Endothelial cell of umbilical vein (primary cell): ENCODE measurements around the gene DDA1. TPM values are rescaled to one million over a fixed set of nuclear protein-coding genes. Genes with fewer than 3 reads are reported as not detected.
"Not testable (repeated sequence)": the region's sequence is repeated elsewhere in the genome, so short reads cannot be mapped to it uniquely, and the experiment has no call there.

ENCODE experiments used
- BruUV-seq: library from RNA; stranded (reverse); fragments of 400-500 nt; replicated peaks from 2 replicates; lab custom pipeline; 2021; lab: Mats Ljungman, UMichigan
- CTCF ChIA-PET: fragments of 300-600, 350-600 bp; sonication (Branson Sonifier 250); formaldehyde crosslinking; loops from one replicate; lab custom pipeline; 2021; ENCODE audit warnings: antibody characterized with exemption, inconsistent platforms; lab: Charles Lee
- POLR2A ChIA-PET: fragments of 300-600, 350-600 bp; sonication (Branson Sonifier 250); formaldehyde crosslinking; loops from one replicate; lab custom pipeline; 2021; ENCODE audit warnings: antibody characterized with exemption, inconsistent platforms; lab: Charles Lee
- DNase-seq: peaks from one replicate; pipeline ENCODE4 v3.0.0-alpha.2; 2011; ENCODE audit warnings: low read depth, low spot score
- FAIRE-seq: peaks from 2 replicates; lab custom pipeline; 2011; peaks lifted over from hg19 to GRCh38; lab: Jason Lieb, UNC
- H2AFZ ChIP-seq: 2 replicates; pipeline ENCODE4 v1.6.0; 2012; ENCODE audit warnings: low read depth, low read length, control low read depth, inconsistent platforms
- H3K27ac ChIP-seq: 2 replicates; pipeline ENCODE4 v1.5.1; 2011; ENCODE audit warnings: low read depth, mild to moderate bottlenecking, control low read depth, low read length, moderate library complexity; ENCODE audit not compliant: insufficient read depth
- H3K27me3 ChIP-seq, 2 experiments: 2 replicates each; pipeline versions ENCODE4 v1.6.0 to v1.6.1; 2011; ENCODE audit warnings: low read length in 2 of 2, mixed read lengths in 1 of 2; ENCODE audit not compliant: control insufficient read depth in 2 of 2, insufficient read depth in 2 of 2
- H3K36me3 ChIP-seq, 2 experiments: 2 replicates in 1 of 2; 3 replicates in 1 of 2; pipeline ENCODE4 v1.5.1; 2011; ENCODE audit warnings: low read length in 2 of 2, mild to moderate bottlenecking in 1 of 2, moderate library complexity in 1 of 2; ENCODE audit not compliant: control insufficient read depth in 2 of 2, insufficient read depth in 2 of 2; ENCODE audit errors: extremely low read depth in 1 of 2
- H3K4me1 ChIP-seq: 3 replicates; pipeline ENCODE4 v1.5.1; 2011; ENCODE audit warnings: mild to moderate bottlenecking, low read length; ENCODE audit not compliant: control insufficient read depth, insufficient read depth; ENCODE audit errors: extremely low read depth
- H3K4me2 ChIP-seq: 2 replicates; pipeline ENCODE4 v1.6.1; 2011; ENCODE audit warnings: low read length, control low read depth, mixed read lengths; ENCODE audit not compliant: insufficient read depth
- H3K4me3 ChIP-seq, 3 experiments: fragments of 200-600 bp in 1 of 3; sonication (generic), shearing (Covaris generic) in 1 of 3; replicated peaks in 1 of 3; 2 replicates each; pipeline ENCODE4 v1.5.1; 2011 to 2016; ENCODE audit warnings: control low read depth in 3 of 3, low read length in 3 of 3, mild to moderate bottlenecking in 2 of 3, inconsistent platforms in 1 of 3, low read depth in 1 of 3, moderate library complexity in 1 of 3; ENCODE audit not compliant: insufficient read depth in 1 of 3
- H3K79me2 ChIP-seq: 2 replicates; pipeline ENCODE4 v1.6.0; 2012; ENCODE audit warnings: low read length, inconsistent platforms; ENCODE audit not compliant: control insufficient read depth, insufficient read depth
- H3K9ac ChIP-seq: replicated peaks from 2 replicates; pipeline ENCODE3; 2011; ENCODE audit warnings: low read length, control low read depth; ENCODE audit not compliant: insufficient read depth; ENCODE audit errors: extremely low read depth
- H3K9me1 ChIP-seq: replicated peaks from 3 replicates; pipeline ENCODE4 v1.6.0; 2011; ENCODE audit warnings: mild to moderate bottlenecking, low read length; ENCODE audit not compliant: control insufficient read depth, insufficient read depth; ENCODE audit errors: extremely low read depth
- H3K9me3 ChIP-seq: replicated peaks from 2 replicates; pipeline ENCODE4 v1.5.1; 2012; ENCODE audit warnings: low read length, inconsistent platforms; ENCODE audit not compliant: control insufficient read depth, insufficient read depth
- H4K20me1 ChIP-seq: replicated peaks from 2 replicates; pipeline ENCODE3; 2011; ENCODE audit warnings: mild to moderate bottlenecking, low read length; ENCODE audit not compliant: control insufficient read depth, insufficient read depth; ENCODE audit errors: extremely low read depth
- EZH2 ChIP-seq: IDR thresholded peaks from 2 replicates; pipeline ENCODE4 v1.6.1; 2012; ENCODE audit warnings: borderline replicate concordance, low read depth, mild to moderate bottlenecking, moderate library complexity, low read length, inconsistent platforms; ENCODE audit not compliant: severe bottlenecking
- FOS ChIP-seq: IDR thresholded peaks from 2 replicates; pipeline ENCODE4 v1.6.1; 2011; ENCODE audit warnings: mild to moderate bottlenecking, low read length, moderate library complexity, borderline replicate concordance; ENCODE audit not compliant: insufficient read depth
- GATA2 ChIP-seq: IDR thresholded peaks from 2 replicates; pipeline ENCODE4 v1.7.0; 2011; ENCODE audit warnings: low read depth, mild to moderate bottlenecking, moderate library complexity, mixed read lengths, low read length; ENCODE audit not compliant: insufficient read length, insufficient read depth
- JUN ChIP-seq: IDR thresholded peaks from 2 replicates; pipeline ENCODE4 v1.6.1; 2011; ENCODE audit warnings: borderline replicate concordance, low read depth; ENCODE audit not compliant: insufficient read length, insufficient read depth
- MYC ChIP-seq: IDR thresholded peaks from one replicate; pipeline ENCODE4 v1.6.1; 2011; ENCODE audit warnings: mild to moderate bottlenecking, low read depth, low read length
- POLR2A ChIP-seq: IDR thresholded peaks from 2 replicates; pipeline ENCODE4 v1.6.1; 2012; ENCODE audit warnings: low read depth, mild to moderate bottlenecking, control low read depth, low read length
- POLR2AphosphoS5 ChIP-seq: IDR thresholded peaks from 2 replicates; pipeline ENCODE4 v1.6.1; 2012; ENCODE audit warnings: low read depth, mild to moderate bottlenecking, control low read depth, low read length, moderate library complexity; ENCODE audit not compliant: insufficient read depth
- dilution Hi-C: fragments of 300-500 bp; cut with MboI; formaldehyde crosslinking; loops from one replicate; pipeline ENCODE4 v1.15.0; 2019; ENCODE audit warnings: low sequenced_read_pairs; ENCODE audit not compliant: extremely low pct_ligation_motif_present
- intact Hi-C: fragments of 100-400 bp; cut with micrococcal nuclease; formaldehyde crosslinking; loops from one replicate; pipeline ENCODE4 v1.10.0; 2022
- polyA plus RNA-seq, 4 experiments: library from polyadenylated mRNA; depleted of rRNA in 3 of 4; stranded (reverse) in 3 of 4; unstranded in 1 of 4; fragments of >200 nt; gene quantifications; 2 replicates each; pipeline versions ENCODE4 v1.2.1 to v1.2.3, GENCODE V29; 2011 to 2012; ENCODE audit warnings: missing spikeins in 1 of 4
- total RNA-seq: library from RNA; stranded (reverse); gene quantifications from 2 replicates; pipeline ENCODE4 v1.2.3, GENCODE V29; 2021
- TF ChIP-seq, protein P1 (sequence below): IDR thresholded peaks from 2 replicates; pipeline ENCODE4 v1.6.1; 2011; ENCODE audit not compliant: insufficient read depth, insufficient read length
- TF ChIP-seq, protein P2 (sequence below), 2 donors: IDR thresholded peaks; 1 replicate in 1 of 2; 2 replicates in 1 of 2; pipeline ENCODE4 v1.5.1; 2011; ENCODE audit warnings: low read length in 2 of 2, mild to moderate bottlenecking in 2 of 2, moderate library complexity in 2 of 2, control low read depth in 1 of 2, inconsistent platforms in 1 of 2, low read depth in 1 of 2; ENCODE audit not compliant: insufficient read depth in 1 of 2; ENCODE audit errors: extremely low read depth in 1 of 2

DDA1 gene
- total and polyA plus RNA-seq, 2 donors (not counting 3 experiments of a cell fraction or from before 2014, with no cell fraction given), result 52.9 to 64.7 TPM

DNA sequence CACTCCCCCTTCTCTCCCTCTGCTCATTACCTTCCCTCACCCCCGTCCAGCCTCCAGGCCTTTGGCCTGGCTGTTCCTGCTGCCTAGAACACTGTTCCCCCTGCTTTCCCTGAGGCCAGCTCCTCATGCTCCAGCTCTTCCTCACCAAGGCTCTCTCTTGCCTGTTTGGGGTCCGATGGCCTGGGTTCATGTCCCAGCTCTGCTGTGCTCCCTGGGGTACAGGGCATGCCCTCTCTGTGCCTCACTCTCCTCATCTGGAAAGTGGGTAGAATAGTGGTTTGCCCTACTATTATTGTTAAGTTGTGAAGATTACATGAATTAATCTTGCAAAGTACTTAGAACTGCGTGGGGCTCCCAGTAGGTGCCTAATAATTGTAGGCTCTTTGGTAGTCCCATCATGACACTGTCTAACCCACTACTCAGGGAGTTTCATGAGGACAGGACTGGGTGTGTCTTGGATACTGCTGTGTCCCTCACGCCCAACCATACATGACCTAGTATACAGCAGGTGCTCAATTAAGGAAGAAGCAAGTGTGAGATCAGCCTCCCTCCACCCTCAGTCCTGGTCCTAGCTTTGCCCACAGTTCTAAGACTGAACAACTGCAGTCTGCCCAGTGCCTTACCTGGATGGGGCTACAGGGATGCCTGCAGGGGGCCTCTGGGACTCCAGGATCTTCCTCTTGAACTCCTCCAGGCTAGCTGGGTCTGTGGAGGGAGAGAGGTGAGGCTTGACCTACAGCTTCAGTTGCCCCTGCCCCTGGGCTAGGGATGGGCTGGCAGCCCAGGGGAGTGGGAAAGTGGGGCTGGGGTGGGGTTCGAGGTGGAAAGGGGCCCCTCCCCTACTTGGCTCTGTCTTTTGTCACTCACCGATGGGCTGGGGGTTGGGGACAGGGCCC lies 50.8 kb downstream of the DDA1 start:
- H3K4me2 ChIP-seq, result no peak overlapping the region
- TF ChIP-seq JUN (no peak), EZH2 (no peak), FOS (no peak), GATA2 (no peak), POLR2A (no peak), POLR2AphosphoS5 (no peak), MYC (no peak)
- TF ChIP-seq, protein P1, sequence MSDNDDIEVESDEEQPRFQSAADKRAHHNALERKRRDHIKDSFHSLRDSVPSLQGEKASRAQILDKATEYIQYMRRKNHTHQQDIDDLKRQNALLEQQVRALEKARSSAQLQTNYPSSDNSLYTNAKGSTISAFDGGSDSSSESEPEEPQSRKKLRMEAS, result no peak
- TF ChIP-seq, protein P2, sequence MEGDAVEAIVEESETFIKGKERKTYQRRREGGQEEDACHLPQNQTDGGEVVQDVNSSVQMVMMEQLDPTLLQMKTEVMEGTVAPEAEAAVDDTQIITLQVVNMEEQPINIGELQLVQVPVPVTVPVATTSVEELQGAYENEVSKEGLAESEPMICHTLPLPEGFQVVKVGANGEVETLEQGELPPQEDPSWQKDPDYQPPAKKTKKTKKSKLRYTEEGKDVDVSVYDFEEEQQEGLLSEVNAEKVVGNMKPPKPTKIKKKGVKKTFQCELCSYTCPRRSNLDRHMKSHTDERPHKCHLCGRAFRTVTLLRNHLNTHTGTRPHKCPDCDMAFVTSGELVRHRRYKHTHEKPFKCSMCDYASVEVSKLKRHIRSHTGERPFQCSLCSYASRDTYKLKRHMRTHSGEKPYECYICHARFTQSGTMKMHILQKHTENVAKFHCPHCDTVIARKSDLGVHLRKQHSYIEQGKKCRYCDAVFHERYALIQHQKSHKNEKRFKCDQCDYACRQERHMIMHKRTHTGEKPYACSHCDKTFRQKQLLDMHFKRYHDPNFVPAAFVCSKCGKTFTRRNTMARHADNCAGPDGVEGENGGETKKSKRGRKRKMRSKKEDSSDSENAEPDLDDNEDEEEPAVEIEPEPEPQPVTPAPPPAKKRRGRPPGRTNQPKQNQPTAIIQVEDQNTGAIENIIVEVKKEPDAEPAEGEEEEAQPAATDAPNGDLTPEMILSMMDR (IDR thresholded peaks at IDR 0.05; ENCODE audit: extremely low read depth in 1 of 2, insufficient read depth in 1 of 2, low read depth in 1 of 2, low read length in 2 of 2), result no peak
- H4K20me1 ChIP-seq, result no peaks in the 10 kb centered on the region
- no peak overlapping the region for H3K27ac ChIP-seq
- intact Hi-C loops (no loop called here), dilution Hi-C loops (no loop called here)
- POLR2A ChIA-PET, result no interaction called here
- DNase-seq (no peak), FAIRE-seq (no peak)
- H3K9me1 ChIP-seq, result no peaks in the 10 kb centered on the region
- BruUV-seq, result no TSS peak
- no peak overlapping the region for H3K4me3 ChIP-seq
- H3K9me3 ChIP-seq, result no peaks in the 10 kb centered on the region
- H3K9ac ChIP-seq, result no peak overlapping the region
- H2AFZ ChIP-seq, result no peak overlapping the region
- no peaks in the 10 kb centered on the region for H3K79me2 ChIP-seq
- no peaks in the 10 kb centered on the region for H3K36me3 ChIP-seq
- CTCF ChIA-PET, result interaction anchor here (1.3 to 1.5 kb wide), 2 partner anchors 25 to 26 kb away, joined by 4 to 5 read pairs; no protein-coding TSS in a partner anchor
- no peaks in the 10 kb centered on the region for H3K4me1 ChIP-seq
- H3K27me3 ChIP-seq, result peaks cover 0 to 3% of the 10 kb centered on the region in 2 experiments

DNA sequence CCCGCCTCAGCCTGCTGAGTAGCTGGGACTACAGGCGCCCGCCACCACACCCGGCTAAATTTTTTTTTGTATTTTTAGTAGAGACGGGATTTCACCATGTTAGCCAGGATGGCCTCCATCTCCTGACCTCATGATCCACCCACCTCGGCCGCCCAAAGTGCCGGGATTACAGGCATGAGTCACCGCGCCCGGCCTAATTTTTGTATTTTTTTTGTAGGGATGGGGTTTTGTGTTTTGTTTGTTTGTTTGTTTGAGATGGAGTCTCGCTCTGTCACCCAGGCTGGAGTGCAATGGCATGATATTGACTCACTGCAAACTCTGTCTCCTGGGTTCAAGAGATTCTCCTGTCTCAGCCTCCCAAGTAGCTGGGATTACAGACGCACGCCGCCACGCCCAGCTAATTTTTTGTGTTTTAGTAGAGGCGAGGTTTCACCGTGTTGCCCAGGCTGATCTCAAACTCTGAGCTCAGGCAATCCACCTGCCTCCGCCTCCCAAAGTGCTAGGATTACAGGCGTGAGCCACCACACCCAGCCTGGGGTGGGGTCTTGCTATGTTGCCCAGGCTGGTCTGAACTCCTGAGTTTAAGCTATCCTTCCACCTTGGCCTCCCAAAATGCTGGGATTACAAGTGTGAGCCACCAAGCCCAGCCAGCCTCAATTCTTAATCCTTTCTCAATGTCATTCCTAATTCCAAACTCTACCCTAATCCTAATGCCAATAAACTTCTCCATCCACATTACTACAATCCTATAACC lies 54.7 kb downstream of the DDA1 start:
- H3K9me1 ChIP-seq, H3K27me3 ChIP-seq, H3K36me3 ChIP-seq, POLR2A ChIA-PET, BruUV-seq, H3K27ac ChIP-seq, H3K9me3 ChIP-seq, FAIRE-seq, H3K79me2 ChIP-seq, H2AFZ ChIP-seq, H4K20me1 ChIP-seq, H3K4me1 ChIP-seq, dilution Hi-C loops, H3K4me3 ChIP-seq, H3K9ac ChIP-seq, H3K4me2 ChIP-seq, intact Hi-C loops, DNase-seq: not testable (repeated sequence)
- CTCF ChIA-PET, result interaction anchor here (0.6 kb wide), 1 partner anchor 59 kb away, joined by 3 read pairs; no protein-coding TSS in a partner anchor
